Measurements from ENCODE around the gene DTX1. TPM values are rescaled to one million over a fixed set of nuclear protein-coding genes. Genes with fewer than 3 reads are reported as not detected.
"Not testable (repeated sequence)": the region's sequence is repeated elsewhere in the genome, so short reads cannot be mapped to it uniquely, and the experiment has no call there.

DTX1 gene
- total RNA-seq, 1 donor from 2014 or later: 1.8 TPM

GRCh38 chr12:113112043-113112899, 55.7 kb downstream of the DTX1 start:
- no peak for DNase-seq (ENCODE audit: low read depth in 2 of 2)

DNA sequence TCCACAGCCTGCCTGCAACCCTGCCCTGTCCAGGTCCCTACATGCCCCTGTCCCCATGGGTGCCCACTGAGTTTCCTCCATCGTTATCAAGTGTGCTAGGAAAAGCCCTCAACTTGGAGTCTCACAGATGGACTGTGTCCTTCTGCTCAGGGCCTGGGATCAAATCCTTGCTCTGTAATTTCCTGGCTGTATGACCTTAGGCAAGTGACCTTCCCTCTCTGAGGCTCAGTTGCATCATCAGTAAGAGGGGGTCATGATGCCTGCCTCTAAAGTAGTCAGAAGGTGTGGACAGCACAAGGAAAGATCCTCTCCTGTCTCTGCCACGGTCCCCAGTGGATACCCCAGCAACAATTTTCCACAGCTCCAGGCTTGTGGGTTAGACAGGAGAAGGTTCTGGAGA, 56.9 kb downstream of the DTX1 start:
- no peak for DNase-seq (ENCODE audit: low read depth in 2 of 2)

- no peak for DNase-seq (ENCODE audit: low read depth in 2 of 2)
Measured at GRCh38 chr12:113114447-113115178, 58.1 kb downstream of the DTX1 start.

GRCh38 chr12:113115455-113116126, 59.1 kb downstream of the DTX1 start:
- no peak for DNase-seq (ENCODE audit: low read depth in 2 of 2)

DNA sequence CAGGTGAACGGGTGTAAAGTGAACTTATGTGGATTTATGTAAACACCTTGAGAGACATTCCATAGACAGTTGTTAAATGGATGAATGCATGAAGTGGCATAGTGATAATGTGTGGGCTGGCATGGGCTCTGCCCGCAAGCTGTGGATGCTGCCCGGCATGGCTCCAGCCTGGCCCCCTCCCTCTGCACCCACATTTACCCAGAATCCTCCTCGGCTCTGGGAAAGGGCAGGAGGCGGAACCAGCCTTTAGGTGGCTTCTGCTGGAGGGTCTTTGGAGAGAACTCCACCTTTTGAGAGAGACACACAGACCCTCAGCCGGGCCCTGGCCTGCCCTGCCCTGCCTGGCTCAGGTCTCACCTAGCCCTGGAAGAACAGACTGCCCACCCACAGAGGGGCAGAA, 60.3 kb downstream of the DTX1 start:
- no peak for DNase-seq (ENCODE audit: low read depth in 2 of 2)

DNA sequence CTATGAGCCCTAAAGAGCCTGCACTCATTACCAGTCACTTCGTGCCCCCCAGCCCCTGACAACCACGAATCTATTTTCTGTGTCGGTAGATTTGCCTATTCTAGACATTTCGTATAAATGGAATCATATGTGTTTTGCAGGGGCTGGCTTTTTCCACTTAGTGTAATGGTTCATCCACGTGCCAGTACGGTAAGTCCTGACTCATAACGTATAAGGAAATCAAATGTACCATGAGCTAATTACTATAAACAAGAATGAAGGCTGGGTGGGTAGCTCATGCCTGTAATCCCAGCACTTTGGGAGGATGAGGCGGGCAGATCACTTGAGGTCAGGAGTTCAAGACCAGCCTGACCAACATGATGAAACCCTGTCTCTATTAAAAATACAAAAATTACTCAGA, 61.2 kb downstream of the DTX1 start:
- DNase-seq (ENCODE audit: low read depth in 2 of 2): not testable (repeated sequence)

- DNase-seq (ENCODE audit: low read depth in 2 of 2): no peak
Measured at GRCh38 chr12:113118142-113118541, 61.6 kb downstream of the DTX1 start.

GRCh38 chr12:113119980-113120669, 63.6 kb downstream of the DTX1 start:
- no peak for DNase-seq (ENCODE audit: low read depth in 2 of 2)

DNA sequence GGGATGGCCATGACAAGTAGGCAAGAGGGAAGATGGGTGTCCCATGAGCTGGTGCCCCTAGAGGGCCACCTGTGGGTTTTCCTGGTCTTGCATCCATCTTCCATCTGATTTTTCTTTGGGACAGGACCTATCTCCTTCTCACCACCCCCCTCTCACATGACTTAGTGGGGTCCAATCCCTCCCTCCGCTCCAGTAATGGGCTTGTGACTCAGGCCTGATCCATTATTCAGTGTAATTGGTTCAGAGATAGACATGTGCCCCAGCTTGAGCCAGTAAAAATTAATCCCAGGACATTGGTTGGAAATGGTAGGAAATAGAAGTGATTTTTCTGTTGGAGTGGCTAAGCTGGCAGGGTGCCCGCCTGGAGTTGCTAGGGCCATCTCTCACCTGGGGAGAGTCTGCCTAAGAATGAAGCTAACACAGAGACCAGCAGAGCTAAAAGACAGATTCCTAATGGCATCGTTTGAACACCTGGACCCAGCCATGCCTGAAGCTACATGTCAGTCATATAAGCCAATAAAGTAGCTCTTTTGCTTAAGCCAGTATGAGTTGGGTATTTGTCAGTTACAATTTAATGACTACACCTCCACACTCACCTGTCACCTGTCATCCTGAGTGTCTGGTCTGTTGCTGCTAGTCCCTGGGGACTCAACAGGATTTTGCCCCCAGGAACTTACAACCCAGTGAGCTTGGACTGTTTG, 64.3 kb downstream of the DTX1 start:
- no peak for DNase-seq (ENCODE audit: low read depth in 2 of 2)

GRCh38 chr12:113127791-113128199, 71.3 kb downstream of the DTX1 start:
- no peak for DNase-seq (ENCODE audit: low read depth in 2 of 2)

DNA sequence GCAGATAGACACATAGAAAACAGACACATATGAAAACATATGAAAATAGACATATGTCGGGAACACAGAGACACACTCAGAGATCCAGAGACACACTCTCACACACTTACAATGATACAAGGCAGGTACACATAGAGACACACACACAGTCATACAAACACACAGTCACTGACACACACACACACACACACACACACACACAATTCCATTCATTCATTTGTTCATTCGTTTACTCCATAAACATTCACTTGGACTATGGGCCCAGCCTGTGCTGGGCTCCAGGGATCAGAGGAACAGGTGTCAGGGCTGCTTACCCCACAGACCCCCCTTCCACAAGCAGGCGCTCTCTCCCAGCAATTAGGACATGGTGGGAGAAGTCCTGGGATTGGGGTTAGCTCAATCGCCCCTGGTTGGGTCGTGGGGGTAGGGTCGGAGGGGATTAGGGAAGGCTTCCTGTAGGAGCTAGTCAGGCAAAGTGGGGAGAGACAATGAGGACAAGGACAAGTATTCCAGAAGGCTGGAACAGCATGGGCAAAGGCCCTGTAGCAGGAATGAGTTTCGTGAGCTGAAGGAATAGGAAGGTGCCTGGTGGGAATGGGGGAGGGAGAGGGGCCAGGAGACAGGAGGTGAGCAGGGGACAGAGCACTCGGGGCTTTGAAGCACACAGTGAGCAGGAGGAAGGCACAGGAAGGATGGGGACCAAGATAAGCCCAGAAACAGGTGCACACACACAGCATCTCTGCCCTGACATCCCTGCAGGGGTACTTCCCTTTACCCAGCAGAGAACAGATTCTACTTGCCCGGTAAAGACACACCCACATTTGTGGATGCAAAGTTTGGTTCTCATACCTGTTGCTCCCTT, 72.5 kb downstream of the DTX1 start:
- DNase-seq (ENCODE audit: low read depth in 2 of 2): no peak

GRCh38 chr12:113129664-113130456, 73.3 kb downstream of the DTX1 start:
- DNase-seq (ENCODE audit: low read depth in 2 of 2): no peak

DNA sequence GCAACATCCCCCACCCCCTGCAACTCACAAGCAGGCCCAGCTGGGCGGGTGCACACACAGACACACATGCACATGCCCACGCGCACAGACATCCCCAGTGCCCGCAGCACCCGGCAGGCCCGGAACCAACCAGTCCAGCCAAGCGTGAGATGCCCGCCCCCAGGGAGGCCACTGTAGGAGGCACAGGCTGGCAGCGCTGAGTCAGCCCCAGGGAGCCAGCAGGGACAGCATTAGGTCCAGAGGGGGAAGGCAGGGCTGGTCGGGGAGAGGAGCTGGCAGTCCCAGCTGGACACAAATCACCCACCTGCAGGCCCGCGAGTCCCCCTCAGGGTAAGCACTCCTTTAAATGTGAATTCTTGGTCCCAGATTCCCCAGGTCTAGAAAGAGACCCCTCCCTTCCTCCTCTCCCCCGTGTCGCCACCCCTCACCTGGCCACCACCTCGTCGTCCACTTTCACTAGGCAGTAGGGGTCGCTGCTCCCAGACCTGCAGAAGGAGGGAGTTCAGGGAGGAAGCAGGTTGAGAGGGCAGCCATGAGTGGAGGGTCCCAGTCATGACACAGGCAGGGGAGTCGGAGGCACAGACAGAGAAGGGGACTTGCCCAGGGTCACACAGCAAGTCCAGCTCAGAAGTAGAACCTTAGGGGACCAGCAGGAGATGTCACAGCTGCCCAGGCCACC, 74.1 kb downstream of the DTX1 start:
- DNase-seq (ENCODE audit: low read depth in 2 of 2): no peak

- no peak for DNase-seq (ENCODE audit: low read depth in 2 of 2)
Measured at GRCh38 chr12:113131556-113131955, 75.0 kb downstream of the DTX1 start.

GRCh38 chr12:113133036-113133435, 76.5 kb downstream of the DTX1 start:
- no peak for DNase-seq (ENCODE audit: low read depth in 2 of 2)

DNA sequence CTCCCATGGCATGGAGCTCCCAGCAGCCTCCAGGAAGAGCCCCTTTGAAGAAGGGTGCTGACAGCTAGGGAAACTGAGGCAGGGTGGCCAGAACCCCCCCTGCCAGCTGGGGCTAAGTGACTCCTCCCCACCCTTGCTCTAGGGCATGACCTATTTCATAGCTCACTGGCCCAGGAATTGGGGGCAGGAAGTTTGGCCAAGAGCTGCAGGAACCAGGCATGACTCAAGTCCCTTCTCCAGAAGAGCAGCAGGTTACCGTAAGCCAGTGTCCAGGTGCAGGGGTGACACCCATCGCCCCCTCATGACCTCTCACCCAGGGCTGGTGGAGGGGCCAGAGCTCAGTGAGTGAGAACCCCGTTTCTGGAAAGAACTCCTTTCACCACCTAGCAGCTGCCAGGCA, 77.1 kb downstream of the DTX1 start:
- no peak for DNase-seq (ENCODE audit: low read depth in 2 of 2)

GRCh38 chr12:113134071-113134470, 77.5 kb downstream of the DTX1 start:
- no peak for DNase-seq (ENCODE audit: low read depth in 2 of 2)

- DNase-seq (ENCODE audit: low read depth in 2 of 2): no peak
Measured at GRCh38 chr12:113134521-113134951, 78.0 kb downstream of the DTX1 start.
